Esophagus muscularis mucosa (tissue), 4 donors: ENCODE measurements around the gene E2F2.

Experiments used
- EP300 ChIP-seq: sonication (generic); formaldehyde crosslinking; IDR thresholded peaks from one replicate; pipeline ENCODE4 v1.6.1; 2017; ENCODE audit warnings: antibody characterized with exemption
- POLR2A ChIP-seq: fragments of 450-650 bp; IDR thresholded peaks from one replicate; pipeline ENCODE4 v1.6.1; 2017; ENCODE audit warnings: antibody characterized with exemption, moderate library complexity, mild to moderate bottlenecking, low read depth
- TF ChIP-seq, protein P1 (sequence below), 3 experiments: fragments of 200-600 bp in 2 of 3; fragments of 450-650 bp in 1 of 3; sonication (generic) in 2 of 3; IDR thresholded peaks; one replicate each; pipeline ENCODE4 v1.5.1; 2017 to 2019; ENCODE audit warnings: antibody characterized with exemption in 3 of 3, mild to moderate bottlenecking in 2 of 3, moderate library complexity in 1 of 3

DNA sequence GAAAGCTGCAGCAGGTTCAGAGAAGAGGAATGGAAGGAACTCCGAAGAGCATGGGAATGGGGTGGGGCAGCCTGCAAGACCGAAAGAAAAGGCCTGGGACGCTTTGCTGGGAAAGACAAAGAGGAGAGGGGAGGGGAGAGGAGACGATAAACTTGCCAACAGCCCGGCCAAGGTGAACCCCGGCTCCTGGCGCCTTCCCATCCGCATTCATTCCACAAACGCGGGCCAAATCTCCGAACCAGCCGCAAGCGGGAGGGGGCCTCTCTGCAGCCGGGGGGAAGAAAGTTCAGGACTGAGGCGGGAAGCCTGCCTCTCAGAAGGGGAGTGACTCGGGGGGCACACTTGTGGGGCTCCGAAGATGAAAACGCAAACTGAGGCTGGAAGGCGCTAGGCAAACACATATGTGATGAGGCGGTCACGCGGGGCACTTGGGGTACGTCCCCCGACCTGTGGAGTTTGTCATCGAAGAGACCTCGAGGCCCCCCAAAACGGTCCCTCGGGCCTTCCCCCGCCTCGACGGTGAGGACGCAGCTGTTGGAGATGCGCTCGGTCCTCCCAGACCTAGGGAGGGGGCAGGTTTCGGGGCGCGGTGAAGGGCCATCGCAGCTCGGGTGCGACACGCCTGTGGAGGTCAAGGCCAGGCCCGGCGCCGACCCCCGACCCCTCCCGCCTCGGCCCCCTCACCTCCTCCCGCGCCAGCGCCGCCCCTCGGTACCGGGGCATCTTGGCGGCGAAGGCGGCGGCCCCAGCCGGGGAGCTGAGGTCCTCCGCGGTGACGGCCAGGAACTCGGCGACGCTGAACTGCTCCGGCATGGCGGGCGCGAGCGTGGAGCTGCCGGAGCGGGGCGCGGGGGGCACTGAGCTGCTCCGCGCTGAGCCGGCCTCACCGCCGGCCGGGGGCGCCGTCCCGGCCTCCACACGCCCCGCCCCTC lies 47.4 kb downstream of the E2F2 start, which contains the start of gene ASAP3:
- TF ChIP-seq, protein P1, sequence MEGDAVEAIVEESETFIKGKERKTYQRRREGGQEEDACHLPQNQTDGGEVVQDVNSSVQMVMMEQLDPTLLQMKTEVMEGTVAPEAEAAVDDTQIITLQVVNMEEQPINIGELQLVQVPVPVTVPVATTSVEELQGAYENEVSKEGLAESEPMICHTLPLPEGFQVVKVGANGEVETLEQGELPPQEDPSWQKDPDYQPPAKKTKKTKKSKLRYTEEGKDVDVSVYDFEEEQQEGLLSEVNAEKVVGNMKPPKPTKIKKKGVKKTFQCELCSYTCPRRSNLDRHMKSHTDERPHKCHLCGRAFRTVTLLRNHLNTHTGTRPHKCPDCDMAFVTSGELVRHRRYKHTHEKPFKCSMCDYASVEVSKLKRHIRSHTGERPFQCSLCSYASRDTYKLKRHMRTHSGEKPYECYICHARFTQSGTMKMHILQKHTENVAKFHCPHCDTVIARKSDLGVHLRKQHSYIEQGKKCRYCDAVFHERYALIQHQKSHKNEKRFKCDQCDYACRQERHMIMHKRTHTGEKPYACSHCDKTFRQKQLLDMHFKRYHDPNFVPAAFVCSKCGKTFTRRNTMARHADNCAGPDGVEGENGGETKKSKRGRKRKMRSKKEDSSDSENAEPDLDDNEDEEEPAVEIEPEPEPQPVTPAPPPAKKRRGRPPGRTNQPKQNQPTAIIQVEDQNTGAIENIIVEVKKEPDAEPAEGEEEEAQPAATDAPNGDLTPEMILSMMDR (IDR thresholded peaks at IDR 0.05), result peak in 1 of 3 experiments; percentile 11
- TF ChIP-seq EP300 (no peak), POLR2A (peak; percentile 58)
